Endothelial cell of umbilical vein (primary cell): ENCODE data around the gene C1QTNF7. TPM values are rescaled to one million over a fixed set of nuclear protein-coding genes. Genes with fewer than 3 reads are reported as not detected.

ENCODE experiments used
- BruUV-seq: library from RNA; stranded (reverse); fragments of 400-500 nt; replicated peaks from 2 replicates; lab custom pipeline; 2021; lab: Mats Ljungman, UMichigan
- CTCF ChIA-PET: fragments of 300-600, 350-600 bp; sonication (Branson Sonifier 250); formaldehyde crosslinking; loops from one replicate; lab custom pipeline; 2021; ENCODE audit warnings: antibody characterized with exemption, inconsistent platforms; lab: Charles Lee
- POLR2A ChIA-PET: fragments of 300-600, 350-600 bp; sonication (Branson Sonifier 250); formaldehyde crosslinking; loops from one replicate; lab custom pipeline; 2021; ENCODE audit warnings: antibody characterized with exemption, inconsistent platforms; lab: Charles Lee
- DNase-seq: peaks from one replicate; pipeline ENCODE4 v3.0.0-alpha.2; 2011; ENCODE audit warnings: low read depth, low spot score
- FAIRE-seq: peaks from 2 replicates; lab custom pipeline; 2011; peaks lifted over from hg19 to GRCh38; lab: Jason Lieb, UNC
- H2AFZ ChIP-seq: 2 replicates; pipeline ENCODE4 v1.6.0; 2012; ENCODE audit warnings: low read depth, low read length, control low read depth, inconsistent platforms
- H3K27ac ChIP-seq: 2 replicates; pipeline ENCODE4 v1.5.1; 2011; ENCODE audit warnings: low read depth, mild to moderate bottlenecking, control low read depth, low read length, moderate library complexity; ENCODE audit not compliant: insufficient read depth
- H3K27me3 ChIP-seq, 2 experiments: 2 replicates each; pipeline versions ENCODE4 v1.6.0 to v1.6.1; 2011; ENCODE audit warnings: low read length in 2 of 2, mixed read lengths in 1 of 2; ENCODE audit not compliant: control insufficient read depth in 2 of 2, insufficient read depth in 2 of 2
- H3K36me3 ChIP-seq, 2 experiments: 2 replicates in 1 of 2; 3 replicates in 1 of 2; pipeline ENCODE4 v1.5.1; 2011; ENCODE audit warnings: low read length in 2 of 2, mild to moderate bottlenecking in 1 of 2, moderate library complexity in 1 of 2; ENCODE audit not compliant: control insufficient read depth in 2 of 2, insufficient read depth in 2 of 2; ENCODE audit errors: extremely low read depth in 1 of 2
- H3K4me1 ChIP-seq: 3 replicates; pipeline ENCODE4 v1.5.1; 2011; ENCODE audit warnings: mild to moderate bottlenecking, low read length; ENCODE audit not compliant: control insufficient read depth, insufficient read depth; ENCODE audit errors: extremely low read depth
- H3K4me2 ChIP-seq: 2 replicates; pipeline ENCODE4 v1.6.1; 2011; ENCODE audit warnings: low read length, control low read depth, mixed read lengths; ENCODE audit not compliant: insufficient read depth
- H3K4me3 ChIP-seq, 3 experiments: fragments of 200-600 bp in 1 of 3; sonication (generic), shearing (Covaris generic) in 1 of 3; replicated peaks in 1 of 3; 2 replicates each; pipeline ENCODE4 v1.5.1; 2011 to 2016; ENCODE audit warnings: control low read depth in 3 of 3, low read length in 3 of 3, mild to moderate bottlenecking in 2 of 3, inconsistent platforms in 1 of 3, low read depth in 1 of 3, moderate library complexity in 1 of 3; ENCODE audit not compliant: insufficient read depth in 1 of 3
- H3K79me2 ChIP-seq: 2 replicates; pipeline ENCODE4 v1.6.0; 2012; ENCODE audit warnings: low read length, inconsistent platforms; ENCODE audit not compliant: control insufficient read depth, insufficient read depth
- H3K9ac ChIP-seq: replicated peaks from 2 replicates; pipeline ENCODE3; 2011; ENCODE audit warnings: low read length, control low read depth; ENCODE audit not compliant: insufficient read depth; ENCODE audit errors: extremely low read depth
- H3K9me1 ChIP-seq: replicated peaks from 3 replicates; pipeline ENCODE4 v1.6.0; 2011; ENCODE audit warnings: mild to moderate bottlenecking, low read length; ENCODE audit not compliant: control insufficient read depth, insufficient read depth; ENCODE audit errors: extremely low read depth
- H3K9me3 ChIP-seq: replicated peaks from 2 replicates; pipeline ENCODE4 v1.5.1; 2012; ENCODE audit warnings: low read length, inconsistent platforms; ENCODE audit not compliant: control insufficient read depth, insufficient read depth
- H4K20me1 ChIP-seq: replicated peaks from 2 replicates; pipeline ENCODE3; 2011; ENCODE audit warnings: mild to moderate bottlenecking, low read length; ENCODE audit not compliant: control insufficient read depth, insufficient read depth; ENCODE audit errors: extremely low read depth
- EZH2 ChIP-seq: IDR thresholded peaks from 2 replicates; pipeline ENCODE4 v1.6.1; 2012; ENCODE audit warnings: borderline replicate concordance, low read depth, mild to moderate bottlenecking, moderate library complexity, low read length, inconsistent platforms; ENCODE audit not compliant: severe bottlenecking
- FOS ChIP-seq: IDR thresholded peaks from 2 replicates; pipeline ENCODE4 v1.6.1; 2011; ENCODE audit warnings: mild to moderate bottlenecking, low read length, moderate library complexity, borderline replicate concordance; ENCODE audit not compliant: insufficient read depth
- GATA2 ChIP-seq: IDR thresholded peaks from 2 replicates; pipeline ENCODE4 v1.7.0; 2011; ENCODE audit warnings: low read depth, mild to moderate bottlenecking, moderate library complexity, mixed read lengths, low read length; ENCODE audit not compliant: insufficient read length, insufficient read depth
- JUN ChIP-seq: IDR thresholded peaks from 2 replicates; pipeline ENCODE4 v1.6.1; 2011; ENCODE audit warnings: borderline replicate concordance, low read depth; ENCODE audit not compliant: insufficient read length, insufficient read depth
- MYC ChIP-seq: IDR thresholded peaks from one replicate; pipeline ENCODE4 v1.6.1; 2011; ENCODE audit warnings: mild to moderate bottlenecking, low read depth, low read length
- POLR2A ChIP-seq: IDR thresholded peaks from 2 replicates; pipeline ENCODE4 v1.6.1; 2012; ENCODE audit warnings: low read depth, mild to moderate bottlenecking, control low read depth, low read length
- POLR2AphosphoS5 ChIP-seq: IDR thresholded peaks from 2 replicates; pipeline ENCODE4 v1.6.1; 2012; ENCODE audit warnings: low read depth, mild to moderate bottlenecking, control low read depth, low read length, moderate library complexity; ENCODE audit not compliant: insufficient read depth
- dilution Hi-C: fragments of 300-500 bp; cut with MboI; formaldehyde crosslinking; loops from one replicate; pipeline ENCODE4 v1.15.0; 2019; ENCODE audit warnings: low sequenced_read_pairs; ENCODE audit not compliant: extremely low pct_ligation_motif_present
- intact Hi-C: fragments of 100-400 bp; cut with micrococcal nuclease; formaldehyde crosslinking; loops from one replicate; pipeline ENCODE4 v1.10.0; 2022
- polyA plus RNA-seq, 4 experiments: library from polyadenylated mRNA; depleted of rRNA in 3 of 4; stranded (reverse) in 3 of 4; unstranded in 1 of 4; fragments of >200 nt; gene quantifications; 2 replicates each; pipeline versions ENCODE4 v1.2.1 to v1.2.3, GENCODE V29; 2011 to 2012; ENCODE audit warnings: missing spikeins in 1 of 4
- total RNA-seq: library from RNA; stranded (reverse); gene quantifications from 2 replicates; pipeline ENCODE4 v1.2.3, GENCODE V29; 2021
- TF ChIP-seq, protein P1 (sequence below): IDR thresholded peaks from 2 replicates; pipeline ENCODE4 v1.6.1; 2011; ENCODE audit not compliant: insufficient read depth, insufficient read length
- TF ChIP-seq, protein P2 (sequence below), 2 donors: IDR thresholded peaks; 1 replicate in 1 of 2; 2 replicates in 1 of 2; pipeline ENCODE4 v1.5.1; 2011; ENCODE audit warnings: low read length in 2 of 2, mild to moderate bottlenecking in 2 of 2, moderate library complexity in 2 of 2, control low read depth in 1 of 2, inconsistent platforms in 1 of 2, low read depth in 1 of 2; ENCODE audit not compliant: insufficient read depth in 1 of 2; ENCODE audit errors: extremely low read depth in 1 of 2

The C1QTNF7 gene
- total and polyA plus RNA-seq, 2 donors (not counting 3 experiments of a cell fraction or from before 2014, with no cell fraction given): not detected

GRCh38 chr4:15427161-15427560 is 672 bp upstream of the C1QTNF7 start:
- POLR2A ChIA-PET: no interaction called here
- H3K4me3 ChIP-seq: no peak overlapping the region
- H2AFZ ChIP-seq: no peak overlapping the region
- no peak for TF ChIP-seq GATA2
- TF ChIP-seq MYC: no peak
- no peak for TF ChIP-seq POLR2AphosphoS5
- no peak for TF ChIP-seq EZH2
- TF ChIP-seq, protein P1, sequence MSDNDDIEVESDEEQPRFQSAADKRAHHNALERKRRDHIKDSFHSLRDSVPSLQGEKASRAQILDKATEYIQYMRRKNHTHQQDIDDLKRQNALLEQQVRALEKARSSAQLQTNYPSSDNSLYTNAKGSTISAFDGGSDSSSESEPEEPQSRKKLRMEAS: no peak
- TF ChIP-seq FOS: no peak
- no peak for TF ChIP-seq JUN
- TF ChIP-seq, protein P2, sequence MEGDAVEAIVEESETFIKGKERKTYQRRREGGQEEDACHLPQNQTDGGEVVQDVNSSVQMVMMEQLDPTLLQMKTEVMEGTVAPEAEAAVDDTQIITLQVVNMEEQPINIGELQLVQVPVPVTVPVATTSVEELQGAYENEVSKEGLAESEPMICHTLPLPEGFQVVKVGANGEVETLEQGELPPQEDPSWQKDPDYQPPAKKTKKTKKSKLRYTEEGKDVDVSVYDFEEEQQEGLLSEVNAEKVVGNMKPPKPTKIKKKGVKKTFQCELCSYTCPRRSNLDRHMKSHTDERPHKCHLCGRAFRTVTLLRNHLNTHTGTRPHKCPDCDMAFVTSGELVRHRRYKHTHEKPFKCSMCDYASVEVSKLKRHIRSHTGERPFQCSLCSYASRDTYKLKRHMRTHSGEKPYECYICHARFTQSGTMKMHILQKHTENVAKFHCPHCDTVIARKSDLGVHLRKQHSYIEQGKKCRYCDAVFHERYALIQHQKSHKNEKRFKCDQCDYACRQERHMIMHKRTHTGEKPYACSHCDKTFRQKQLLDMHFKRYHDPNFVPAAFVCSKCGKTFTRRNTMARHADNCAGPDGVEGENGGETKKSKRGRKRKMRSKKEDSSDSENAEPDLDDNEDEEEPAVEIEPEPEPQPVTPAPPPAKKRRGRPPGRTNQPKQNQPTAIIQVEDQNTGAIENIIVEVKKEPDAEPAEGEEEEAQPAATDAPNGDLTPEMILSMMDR (IDR thresholded peaks at IDR 0.05; ENCODE audit: extremely low read depth in 1 of 2, insufficient read depth in 1 of 2, low read depth in 1 of 2, low read length in 2 of 2): no peak
- TF ChIP-seq POLR2A: no peak
- no peak overlapping the region for H3K27ac ChIP-seq
- H3K79me2 ChIP-seq: no peaks in the 10 kb centered on the region
- intact Hi-C loops: no loop called here
- no peaks in the 10 kb centered on the region for H3K9me3 ChIP-seq
- H3K27me3 ChIP-seq: no peaks in the 10 kb centered on the region
- FAIRE-seq: no peak
- no peak overlapping the region for H3K4me2 ChIP-seq
- H3K9ac ChIP-seq: no peak overlapping the region
- CTCF ChIA-PET: no interaction called here
- dilution Hi-C loops: no loop called here
- no TSS peak for BruUV-seq
- H3K4me1 ChIP-seq: no peaks in the 10 kb centered on the region
- H3K9me1 ChIP-seq: no peaks in the 10 kb centered on the region
- H3K36me3 ChIP-seq: no peaks in the 10 kb centered on the region
- no peak for DNase-seq
- H4K20me1 ChIP-seq: no peaks in the 10 kb centered on the region
